Superior temporal gyrus (tissue), 1 donor: Measurements from ENCODE around the gene INHA.

Experiments used
- DNase-seq: peaks from one replicate; pipeline ENCODE4 v3.0.0-alpha.2; 2016; ENCODE audit errors: extremely low spot score

Gene INHA

DNA sequence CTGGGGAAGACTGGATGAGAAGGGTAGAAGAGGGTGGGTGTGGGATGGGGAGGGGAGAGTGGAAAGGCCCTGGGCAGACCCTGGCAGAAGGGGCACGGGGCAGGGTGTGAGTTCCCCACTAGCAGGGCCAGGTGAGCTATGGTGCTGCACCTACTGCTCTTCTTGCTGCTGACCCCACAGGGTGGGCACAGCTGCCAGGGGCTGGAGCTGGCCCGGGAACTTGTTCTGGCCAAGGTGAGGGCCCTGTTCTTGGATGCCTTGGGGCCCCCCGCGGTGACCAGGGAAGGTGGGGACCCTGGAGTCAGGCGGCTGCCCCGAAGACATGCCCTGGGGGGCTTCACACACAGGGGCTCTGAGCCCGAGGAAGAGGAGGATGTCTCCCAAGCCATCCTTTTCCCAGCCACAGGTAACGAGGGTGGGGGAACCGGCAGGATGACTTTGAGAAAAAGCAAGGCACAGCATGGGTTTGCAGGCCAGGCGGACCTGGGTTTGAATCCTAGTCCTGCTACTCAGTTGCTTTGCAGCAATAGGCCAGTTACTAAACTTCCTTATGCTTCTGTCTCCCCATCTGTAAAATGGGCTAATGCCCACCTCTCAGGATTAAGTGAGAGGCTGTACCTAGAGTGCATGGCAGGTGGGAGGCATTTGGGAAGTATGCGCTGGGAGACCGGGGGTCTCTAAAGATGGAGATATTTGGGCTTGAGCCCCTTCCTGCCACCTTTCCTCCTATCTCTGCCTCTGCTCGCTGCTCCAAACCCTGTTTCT, at the start of gene INHA:
Gene INHA (plus strand): TSS at position 74 of the 765 bp plus-strand sequence. CDS start 65 bp downstream, at position 139.
- no peak for DNase-seq

DNA sequence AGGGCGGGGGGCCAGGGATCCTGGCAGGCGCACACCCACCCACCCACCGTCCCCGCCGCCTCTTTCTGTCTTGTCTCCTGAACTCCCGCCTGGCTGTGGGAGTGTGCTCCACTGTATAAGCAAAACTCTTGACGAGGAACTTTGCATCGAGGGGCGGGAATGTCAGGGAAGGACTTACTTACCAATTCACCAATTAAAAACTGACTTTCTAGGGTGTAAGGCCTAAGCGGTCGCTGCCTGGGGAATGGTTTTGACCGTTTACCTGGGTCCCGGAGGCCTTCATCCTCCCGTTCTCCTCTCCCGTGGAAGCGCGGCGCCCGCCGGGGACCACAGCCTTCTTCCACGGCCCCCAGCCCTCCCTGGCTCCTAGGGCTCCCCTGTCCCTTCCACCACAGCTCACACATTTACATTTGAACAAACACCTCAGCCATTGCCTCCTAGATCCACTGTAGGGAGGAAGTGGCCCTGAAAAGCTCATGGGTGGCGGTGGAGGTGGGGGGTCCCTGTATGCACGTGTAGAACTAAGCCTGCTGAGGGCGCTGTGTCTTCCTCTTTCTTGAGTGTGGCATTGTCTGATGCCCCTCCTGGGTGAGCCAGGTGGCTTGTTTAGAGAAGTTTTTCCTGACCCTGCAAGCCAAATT, 49.0 kb upstream of the INHA start:
- DNase-seq, result no peak

GRCh38 chr2:219524817-219525216, 47.3 kb upstream of the INHA start:
- no peak for DNase-seq

DNA sequence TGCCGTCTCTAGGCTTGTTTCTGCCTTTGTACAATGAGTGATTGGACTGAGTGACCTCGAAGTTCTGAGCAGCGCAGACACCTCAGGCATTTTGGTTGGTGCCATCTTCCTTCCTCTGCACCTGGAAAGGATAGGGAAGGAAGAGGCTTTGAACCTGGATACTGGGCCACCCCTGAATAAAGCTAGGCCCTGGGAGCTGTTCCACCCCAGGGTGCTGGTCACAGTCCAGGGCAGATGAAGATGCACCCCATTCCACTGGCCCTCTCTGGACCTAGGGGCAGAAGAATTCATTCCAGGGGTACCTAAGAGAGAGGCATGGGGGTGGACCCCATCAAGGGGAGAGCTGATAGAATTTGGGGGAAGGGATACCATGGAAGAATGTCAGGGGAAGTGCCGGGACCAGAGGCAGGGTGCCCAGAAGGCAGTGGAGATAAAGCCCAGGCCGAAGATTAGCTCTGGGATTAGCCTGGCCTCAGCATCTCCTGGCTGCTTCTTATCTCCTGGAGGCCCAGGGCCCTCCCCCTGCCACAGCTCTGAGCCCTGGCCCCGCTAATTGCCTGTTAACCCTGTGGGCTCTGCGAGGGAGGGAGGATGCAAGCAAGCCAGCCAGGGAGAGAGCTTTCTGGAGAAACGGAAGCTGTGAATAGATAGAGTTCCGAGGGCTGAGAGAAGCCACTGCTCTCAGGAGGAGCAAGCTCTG, 46.4 kb upstream of the INHA start:
- no peak for DNase-seq

DNA sequence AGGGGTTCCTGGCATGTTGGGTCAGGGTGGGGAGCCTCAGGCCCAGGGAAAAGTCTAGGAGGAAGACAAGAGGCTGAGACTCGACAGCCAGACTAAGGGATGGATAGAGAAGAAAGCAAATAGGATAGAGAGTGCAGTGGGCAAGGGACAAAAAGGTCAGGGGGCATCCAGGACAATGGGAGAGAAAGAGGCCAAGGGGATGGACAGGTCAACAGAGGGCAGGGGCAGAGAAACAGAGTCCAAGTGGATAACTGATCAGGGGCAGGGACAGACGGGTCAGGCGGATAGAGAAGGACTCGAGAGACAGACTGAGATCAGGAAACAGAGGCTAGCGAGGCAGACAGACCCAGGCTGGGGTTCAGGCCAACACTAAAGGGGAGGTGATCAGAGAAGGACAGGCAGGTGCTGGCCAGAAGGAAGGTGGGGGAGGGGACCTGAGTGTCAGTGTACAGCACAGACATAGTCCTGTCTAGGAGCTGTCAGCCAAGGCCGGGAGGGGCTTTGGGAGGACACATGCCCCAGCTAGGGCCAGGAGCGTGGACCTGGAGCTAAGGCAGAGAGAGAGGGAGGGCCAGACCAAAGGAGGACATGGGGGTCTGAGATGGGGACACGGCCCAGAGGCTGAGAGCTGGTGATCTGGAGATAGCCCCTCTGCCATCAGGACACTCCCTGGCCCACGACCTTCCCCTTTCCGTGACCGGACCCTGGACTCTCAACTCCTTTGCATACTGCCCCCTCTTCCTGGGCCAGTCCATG, 45.6 kb upstream of the INHA start:
- no peak for DNase-seq

GRCh38 chr2:219527076-219527394, 45.1 kb upstream of the INHA start:
- DNase-seq, result no peak

GRCh38 chr2:219527472-219527871, 44.6 kb upstream of the INHA start:
- DNase-seq, result no peak

DNA sequence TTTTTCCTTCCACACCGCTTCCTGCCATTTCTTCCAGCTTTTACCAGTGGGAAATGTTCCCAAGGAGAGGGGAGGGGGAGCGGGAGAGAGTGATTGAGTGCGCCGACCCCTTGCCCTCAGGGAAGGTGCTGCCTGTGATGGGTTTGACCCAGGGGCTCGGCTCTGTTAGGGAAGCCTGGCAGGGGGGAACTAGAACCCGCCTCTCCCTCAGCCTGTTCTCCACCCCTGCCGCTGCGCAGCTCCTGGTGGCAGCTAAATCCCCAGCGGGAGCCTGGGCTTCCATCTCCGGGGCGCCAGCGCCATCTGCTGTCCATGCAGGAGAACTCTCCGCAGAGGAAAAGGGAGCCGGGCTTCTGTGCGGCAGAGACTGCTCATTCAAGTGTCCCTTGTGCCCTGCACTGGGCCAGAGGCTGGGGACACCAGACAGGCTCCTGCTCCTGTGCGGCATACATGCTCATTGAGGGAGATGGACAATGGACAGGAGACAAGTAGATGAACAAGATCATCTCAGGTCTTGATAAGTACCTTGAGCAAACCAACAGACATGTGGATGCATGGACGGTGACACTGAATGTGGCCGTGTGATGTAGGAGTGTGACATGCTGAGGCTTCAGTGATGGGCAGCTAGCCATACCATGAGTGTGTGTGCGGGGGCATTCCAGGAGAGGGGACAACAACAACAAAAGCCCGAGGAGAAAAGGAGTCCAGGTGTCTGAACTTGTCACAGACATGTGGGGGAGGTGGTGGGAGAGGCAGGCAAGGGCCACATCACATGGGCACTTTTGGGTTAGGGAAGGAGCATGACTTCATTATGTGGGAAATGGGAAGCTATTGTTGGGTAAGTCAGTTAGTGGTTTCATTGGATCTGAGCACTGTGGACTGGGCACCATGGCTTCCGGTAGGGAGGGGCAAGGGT, 41.8 kb upstream of the INHA start:
- peak; percentile 93 for DNase-seq

DNA sequence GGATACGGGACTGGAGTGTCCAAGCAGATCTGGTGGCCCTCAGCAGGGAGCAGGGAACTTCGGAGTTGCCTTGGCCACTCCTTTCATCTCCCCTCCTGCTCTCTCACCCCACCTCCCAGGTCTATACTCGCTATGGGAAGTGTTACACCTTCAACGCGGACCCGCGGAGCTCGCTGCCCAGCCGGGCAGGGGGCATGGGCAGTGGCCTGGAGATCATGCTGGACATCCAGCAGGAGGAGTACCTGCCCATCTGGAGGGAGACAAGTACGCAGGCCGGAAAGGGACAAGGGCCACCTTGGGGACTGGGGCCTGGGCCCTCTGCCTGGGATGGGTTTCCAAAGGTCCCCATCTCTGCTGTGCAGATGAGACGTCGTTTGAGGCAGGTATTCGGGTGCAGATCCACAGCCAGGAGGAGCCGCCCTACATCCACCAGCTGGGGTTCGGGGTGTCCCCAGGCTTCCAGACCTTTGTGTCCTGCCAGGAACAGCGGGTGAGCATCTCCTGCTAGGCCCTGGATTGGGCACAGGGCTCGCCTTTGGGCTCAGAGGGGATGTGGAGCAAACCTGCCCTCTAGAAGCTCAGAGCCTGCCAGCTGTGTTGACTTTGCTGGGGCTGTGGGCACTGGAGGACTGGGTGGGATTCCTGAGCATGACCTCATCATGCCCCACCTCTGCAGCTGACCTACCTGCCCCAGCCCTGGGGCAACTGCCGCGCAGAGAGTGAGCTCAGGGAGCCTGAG, 40.3 kb upstream of the INHA start:
- no peak for DNase-seq

GRCh38 chr2:219532378-219532649, 39.8 kb upstream of the INHA start:
- no peak for DNase-seq

GRCh38 chr2:219533930-219534661, 38.0 kb upstream of the INHA start:
- no peak for DNase-seq

DNA sequence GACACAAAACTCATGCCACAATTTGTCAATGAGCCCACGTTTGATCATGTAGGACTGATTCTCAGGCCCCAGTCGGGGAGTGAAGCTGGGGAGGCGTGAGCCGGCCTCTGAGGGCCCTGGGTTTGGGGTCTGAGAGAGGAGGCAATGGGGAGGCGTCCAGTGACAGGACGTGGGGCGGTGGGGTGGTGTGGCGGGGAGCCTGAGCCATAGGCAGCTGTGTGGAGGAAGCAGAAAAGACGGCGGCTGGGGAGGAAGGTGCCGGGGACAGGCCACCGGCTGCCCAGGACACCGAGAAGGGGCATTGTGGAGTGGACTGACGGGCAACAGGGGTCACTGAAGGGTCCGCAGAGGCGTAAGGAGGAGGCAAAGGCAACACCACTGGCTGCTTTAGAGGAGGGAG, 35.7 kb upstream of the INHA start:
- no peak for DNase-seq

GRCh38 chr2:219536967-219537366, 35.1 kb upstream of the INHA start:
- DNase-seq, result no peak

GRCh38 chr2:219537657-219538488, 34.2 kb upstream of the INHA start:
- DNase-seq, result no peak

- no peak for DNase-seq
Measured at GRCh38 chr2:219538504-219538951, 33.6 kb upstream of the INHA start.

DNA sequence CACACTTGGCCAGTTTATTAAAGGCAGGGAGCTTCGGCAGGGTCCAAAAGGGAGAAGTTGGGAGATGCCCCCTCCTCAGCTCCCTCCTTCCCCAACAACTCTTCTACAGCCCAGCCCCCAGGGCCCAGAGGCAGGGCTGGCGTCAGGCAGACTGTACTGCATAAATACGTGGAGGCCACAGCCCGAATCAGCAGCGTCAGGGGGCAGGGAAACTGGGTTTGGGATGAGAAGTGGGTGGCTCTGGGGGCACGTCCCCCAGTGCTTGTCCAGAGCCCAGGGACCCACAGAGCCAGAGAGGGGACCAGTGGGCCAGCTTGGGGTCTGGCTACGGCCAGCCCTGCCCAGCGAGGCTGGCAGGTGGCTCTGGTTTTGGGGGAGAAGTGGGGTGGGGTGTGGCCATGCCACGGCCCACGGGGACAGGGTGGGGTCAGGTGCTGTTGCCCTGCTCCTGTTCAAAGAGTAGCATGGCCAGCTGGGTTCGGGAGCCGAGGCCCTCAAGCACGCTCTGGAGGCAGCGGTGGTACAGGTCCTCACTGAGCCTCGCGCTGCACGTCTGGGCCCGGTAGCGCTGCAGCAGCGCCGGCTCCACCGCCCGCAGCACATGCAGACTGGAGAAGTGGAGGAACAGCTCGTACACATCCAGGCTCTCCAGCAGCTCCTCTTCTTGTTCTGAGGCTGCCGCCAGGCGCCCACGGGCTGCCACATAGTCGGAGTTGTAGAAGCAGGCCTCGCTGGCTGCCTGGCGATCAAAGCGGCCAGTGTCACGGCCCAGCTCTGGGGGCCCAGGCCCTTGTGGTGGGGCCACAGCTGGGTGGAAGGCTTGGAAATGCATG, 32.9 kb upstream of the INHA start:
- DNase-seq, result no peak

GRCh38 chr2:219539926-219540678, 32.0 kb upstream of the INHA start:
- no peak for DNase-seq
